Measurements from ENCODE around the gene PFKFB3.

GRCh38 chr10:6185039-6185716, 17.6 kb upstream of the PFKFB3 start:
- no peak for TF ChIP-seq EZH2 (IDR thresholded peaks at IDR 0.05; ENCODE audit: insufficient read depth, poor library complexity, severe bottlenecking)
- no peak for TF ChIP-seq EZH2phosphoT487 (IDR thresholded peaks at IDR 0.05; ENCODE audit: insufficient read depth, low read depth)
